SK-N-SH (cell line): Measurements from ENCODE around the gene WWP2. TPM values are rescaled to one million over a fixed set of nuclear protein-coding genes. Genes with fewer than 3 reads are reported as not detected.

Experiments
- CTCF ChIA-PET: fragments of 300-600, 350-600 bp; formaldehyde crosslinking; extraction: SDS; loops from one replicate; lab custom pipeline; 2021; lab: Yijun Ruan, JAX
- POLR2A ChIA-PET: fragments of 350-600 bp; sonication (Branson Sonifier 250); formaldehyde crosslinking; extraction: SDS; loops from one replicate; lab custom pipeline; 2020; ENCODE audit warnings: antibody characterized with exemption, inconsistent platforms; lab: Yijun Ruan, JAX
- DNase-seq: peaks from one replicate; pipeline ENCODE4 v3.0.0; 2012
- H2AFZ ChIP-seq: fragments of 200-600 bp; sonication (generic); 2 replicates; pipeline ENCODE4 v1.8.1; 2016; ENCODE audit warnings: antibody characterized with exemption, mild to moderate bottlenecking, low read depth
- H3F3A ChIP-seq: fragments of 200-600 bp; sonication (generic); replicated peaks from 2 replicates; pipeline ENCODE3; 2016; ENCODE audit warnings: antibody characterized with exemption, mild to moderate bottlenecking; ENCODE audit not compliant: insufficient read depth
- H3K27ac ChIP-seq, 2 experiments: fragments of 200-500 bp in 1 of 2; fragments of 200-600 bp in 1 of 2; sonication (Bioruptor generic) in 1 of 2; sonication (generic), shearing (Covaris generic) in 1 of 2; 2 replicates each; pipeline versions ENCODE4 v1.5.1 to v1.6.1; 2014 to 2016; ENCODE audit warnings: low read depth in 2 of 2, inconsistent platforms in 1 of 2, low read length in 1 of 2, mild to moderate bottlenecking in 1 of 2, mixed read lengths in 1 of 2
- H3K27me3 ChIP-seq: fragments of 200-600 bp; sonication (generic), shearing (Covaris generic); 2 replicates; pipeline ENCODE4 v1.6.1; 2016; ENCODE audit warnings: mixed run types; ENCODE audit not compliant: insufficient read depth
- H3K36me3 ChIP-seq, 2 experiments: fragments of 200-500 bp in 1 of 2; fragments of 200-600 bp in 1 of 2; sonication (Bioruptor generic) in 1 of 2; sonication (generic) in 1 of 2; replicated peaks in 1 of 2; 2 replicates each; pipeline versions ENCODE3 to v1.5.1; 2014 to 2016; ENCODE audit warnings: low read length in 1 of 2, mild to moderate bottlenecking in 1 of 2; ENCODE audit not compliant: insufficient read depth in 2 of 2, control insufficient read depth in 1 of 2
- H3K4me1 ChIP-seq, 2 experiments: fragments of 200-500 bp in 1 of 2; fragments of 200-600 bp in 1 of 2; sonication (Bioruptor generic) in 1 of 2; sonication (generic), shearing (Covaris generic) in 1 of 2; 2 replicates each; pipeline versions ENCODE4 v1.5.1 to v1.6.1; 2014 to 2016; ENCODE audit warnings: low read depth in 1 of 2, low read length in 1 of 2, mixed run types in 1 of 2; ENCODE audit not compliant: insufficient read depth in 2 of 2, control insufficient read depth in 1 of 2
- H3K4me2 ChIP-seq: fragments of 200-600 bp; sonication (generic), shearing (Covaris generic); 2 replicates; pipeline ENCODE4 v1.6.1; 2017; ENCODE audit warnings: mixed run types
- H3K4me3 ChIP-seq, 2 experiments: fragments of 200-500 bp in 1 of 2; fragments of 200-600 bp in 1 of 2; sonication (Bioruptor generic) in 1 of 2; sonication (generic), shearing (Covaris generic) in 1 of 2; 2 replicates each; pipeline versions ENCODE4 v1.5.1 to v1.8.1; 2014 to 2016; ENCODE audit warnings: low read depth in 2 of 2, inconsistent platforms in 1 of 2, low read length in 1 of 2, mild to moderate bottlenecking in 1 of 2, mixed read lengths in 1 of 2, moderate library complexity in 1 of 2
- H3K79me2 ChIP-seq: fragments of 200-600 bp; sonication (generic); 2 replicates; pipeline ENCODE4 v1.8.1; 2017; ENCODE audit warnings: mild to moderate bottlenecking; ENCODE audit not compliant: insufficient read depth
- H3K9ac ChIP-seq: fragments of 200-600 bp; sonication (generic); 2 replicates; pipeline ENCODE4 v1.6.1; 2017; ENCODE audit warnings: mixed run types
- H3K9me2 ChIP-seq: fragments of 200-600 bp; sonication (generic); 2 replicates; pipeline ENCODE4 v1.6.1; 2017; ENCODE audit warnings: mixed run types
- H3K9me3 ChIP-seq: fragments of 200-600 bp; sonication (generic); 2 replicates; pipeline ENCODE4 v1.6.1; 2017; ENCODE audit warnings: mixed run types, mild to moderate bottlenecking, moderate library complexity
- H4K20me1 ChIP-seq: fragments of 200-600 bp; sonication (generic); 2 replicates; pipeline ENCODE4 v1.6.1; 2017; ENCODE audit warnings: mild to moderate bottlenecking, mixed run types; ENCODE audit not compliant: insufficient read depth
- FOSL2 ChIP-seq: IDR thresholded peaks from 2 replicates; pipeline ENCODE4 v1.4.0; 2012; ENCODE audit warnings: low read depth, mild to moderate bottlenecking, moderate library complexity, borderline replicate concordance
- FOXM1 ChIP-seq: IDR thresholded peaks from 2 replicates; pipeline ENCODE4 v1.4.0; 2012; ENCODE audit warnings: low read depth, mild to moderate bottlenecking
- GABPA ChIP-seq: IDR thresholded peaks from 2 replicates; pipeline ENCODE4 v1.4.0; 2012; ENCODE audit warnings: low read depth, mild to moderate bottlenecking
- GATA2 ChIP-seq: sonication (generic); formaldehyde crosslinking; IDR thresholded peaks from 2 replicates; pipeline ENCODE4 v1.5.0; 2020; ENCODE audit warnings: mild to moderate bottlenecking, missing genetic modification reagents
- MEF2A ChIP-seq: IDR thresholded peaks from 2 replicates; pipeline ENCODE4 v1.4.0; 2012; ENCODE audit warnings: low read depth, borderline replicate concordance
- NFIC ChIP-seq: IDR thresholded peaks from 2 replicates; pipeline ENCODE4 v1.4.0; 2012; ENCODE audit warnings: borderline replicate concordance
- RAD21 ChIP-seq: IDR thresholded peaks from 2 replicates; pipeline ENCODE4 v1.6.1; 2012; ENCODE audit warnings: mild to moderate bottlenecking, low read length
- RXRA ChIP-seq: IDR thresholded peaks from 2 replicates; pipeline ENCODE4 v1.4.0; 2012; ENCODE audit warnings: low read depth, mild to moderate bottlenecking, borderline replicate concordance
- TCF12 ChIP-seq: IDR thresholded peaks from 2 replicates; pipeline ENCODE4 v1.4.0; 2012
- USF1 ChIP-seq: IDR thresholded peaks from 2 replicates; pipeline ENCODE4 v1.4.0; 2012; ENCODE audit warnings: low read depth, borderline replicate concordance
- USF2 ChIP-seq: fragments of 150-350 bp; IDR thresholded peaks from 2 replicates; pipeline ENCODE4 v1.6.1; 2017; ENCODE audit warnings: antibody characterized with exemption, low read length, low read depth, borderline replicate concordance
- YY1 ChIP-seq: IDR thresholded peaks from 2 replicates; pipeline ENCODE4 v1.4.0; 2012; ENCODE audit warnings: low read depth, mild to moderate bottlenecking
- ZBTB33 ChIP-seq: IDR thresholded peaks from 2 replicates; pipeline ENCODE4 v1.4.0; 2012; ENCODE audit warnings: low read depth, borderline replicate concordance
- WGBS: methylation state at CpG from one replicate; pipeline ENCODE4 v1.1.6; 2017; ENCODE audit warnings: low lambda C conversion rate; 5-methylcytosine and 5-hydroxymethylcytosine counted together
- polyA plus RNA-seq, 3 experiments: library from polyadenylated mRNA; depleted of rRNA; stranded (reverse); fragments of >200 nt; gene quantifications; 2 replicates each; pipeline ENCODE4 v1.2.3, GENCODE V29; 2012

The WWP2 gene
- polyA plus RNA-seq, 1 of the 3 experiments (the other 2 are of a cell fraction): 13.3 TPM

GRCh38 chr16:69892378-69892777 lies 130.2 kb downstream of the WWP2 start (continued):
- no peak for TF ChIP-seq USF2

GRCh38 chr16:69893106-69893505 lies 131.0 kb downstream of the WWP2 start:
- TF ChIP-seq MEF2A (no peak), RAD21 (no peak), NFIC (no peak), GATA2 (no peak), GABPA (no peak), RXRA (no peak), TCF12 (no peak), USF2 (no peak), USF1 (no peak)
- POLR2A ChIA-PET: no interaction called here
- CTCF ChIA-PET: no interaction called here

GRCh38 chr16:69894676-69895075 lies 132.5 kb downstream of the WWP2 start:
- Histone ChIP-seq H2AFZ (no peak overlapping the region), H3K36me3 (peaks cover 0 to 1% of the 10 kb centered on the region in 2 experiments), H3K27me3 (no peaks in the 10 kb centered on the region), H3K9ac (no peak overlapping the region), H3K4me1 (peaks cover 0 to 15% of the 10 kb centered on the region in 2 experiments; a peak in 1 of 4 replicates), H3K79me2 (no peaks in the 10 kb centered on the region), H3K9me2 (no peaks in the 10 kb centered on the region), H4K20me1 (no peaks in the 10 kb centered on the region)
- POLR2A ChIA-PET: no interaction called here
- CTCF ChIA-PET: interaction anchor here (1.5 kb wide), 1 partner anchor 98 kb away, joined by 5 read pairs; no protein-coding TSS in a partner anchor
- DNase-seq: no peak
- TF ChIP-seq YY1 (no peak), ZBTB33 (no peak), FOXM1 (no peak), FOSL2 (no peak)
- TF ChIP-seq, all 33 proteins: peak for 0
- Histone ChIP-seq H3K9me3 (no peaks in the 10 kb centered on the region), H3F3A (no peaks in the 10 kb centered on the region), H3K4me2 (no peak overlapping the region), H3K27ac (no peak overlapping the region), H3K4me3 (no peak overlapping the region)
- 89% methylated on average over 11 of the region's 11 CpGs for WGBS

More at GRCh38 chr16:69893106-69893505, 131.0 kb downstream of the WWP2 start:
- peaks cover 2 to 4% of the 10 kb centered on the region in 2 experiments for H3K36me3 ChIP-seq
- H3K4me1 ChIP-seq: peaks cover 0 to 18% of the 10 kb centered on the region in 2 experiments; a peak in 1 of 4 replicates
- no peaks in the 10 kb centered on the region for H3K9me3 ChIP-seq
- H3K4me2 ChIP-seq: no peak overlapping the region
- H3F3A ChIP-seq: no peaks in the 10 kb centered on the region
- WGBS: 100% methylated on average over 2 of the region's 2 CpGs
- no peaks in the 10 kb centered on the region for H4K20me1 ChIP-seq
- H3K79me2 ChIP-seq: no peaks in the 10 kb centered on the region
- no peak for DNase-seq
- no peaks in the 10 kb centered on the region for H3K27me3 ChIP-seq
- no peak overlapping the region for H3K4me3 ChIP-seq
- no peak overlapping the region for H3K9ac ChIP-seq
- H2AFZ ChIP-seq: no peak overlapping the region
- no peaks in the 10 kb centered on the region for H3K9me2 ChIP-seq
- H3K27ac ChIP-seq: no peak overlapping the region
